Kidney epithelial cell (primary cell): ENCODE data around the gene RFX3. TPM values are rescaled to one million over a fixed set of nuclear protein-coding genes. Genes with fewer than 3 reads are reported as not detected.

Experiments
- DNase-seq: peaks from one replicate; pipeline ENCODE4 v3.0.0-alpha.2; 2010; ENCODE audit warnings: low read depth
- H3K27me3 ChIP-seq: 2 replicates; pipeline ENCODE4 v1.6.0; 2011; ENCODE audit warnings: low read length; ENCODE audit not compliant: control insufficient read depth, insufficient read depth
- H3K36me3 ChIP-seq: 2 replicates; pipeline ENCODE4 v1.5.1; 2011; ENCODE audit warnings: low read length; ENCODE audit not compliant: control insufficient read depth, insufficient read depth
- H3K4me3 ChIP-seq: 2 replicates; pipeline ENCODE4 v1.5.1; 2011; ENCODE audit warnings: low read depth, mild to moderate bottlenecking, control low read depth, low read length
- total RNA-seq: library from RNA; depleted of rRNA; stranded (reverse); fragments of >200 nt; gene quantifications from 2 replicates; pipeline ENCODE4 v1.2.3, GENCODE V29; 2015
- TF ChIP-seq, protein P1 (sequence below): IDR thresholded peaks from 2 replicates; pipeline ENCODE4 v1.5.1; 2011; ENCODE audit warnings: mild to moderate bottlenecking, moderate library complexity, low read length, control low read depth, inconsistent platforms; ENCODE audit not compliant: insufficient read depth, poor library complexity, severe bottlenecking

The RFX3 gene
- total RNA-seq, 1 donor from 2014 or later = 5.6 TPM

DNA sequence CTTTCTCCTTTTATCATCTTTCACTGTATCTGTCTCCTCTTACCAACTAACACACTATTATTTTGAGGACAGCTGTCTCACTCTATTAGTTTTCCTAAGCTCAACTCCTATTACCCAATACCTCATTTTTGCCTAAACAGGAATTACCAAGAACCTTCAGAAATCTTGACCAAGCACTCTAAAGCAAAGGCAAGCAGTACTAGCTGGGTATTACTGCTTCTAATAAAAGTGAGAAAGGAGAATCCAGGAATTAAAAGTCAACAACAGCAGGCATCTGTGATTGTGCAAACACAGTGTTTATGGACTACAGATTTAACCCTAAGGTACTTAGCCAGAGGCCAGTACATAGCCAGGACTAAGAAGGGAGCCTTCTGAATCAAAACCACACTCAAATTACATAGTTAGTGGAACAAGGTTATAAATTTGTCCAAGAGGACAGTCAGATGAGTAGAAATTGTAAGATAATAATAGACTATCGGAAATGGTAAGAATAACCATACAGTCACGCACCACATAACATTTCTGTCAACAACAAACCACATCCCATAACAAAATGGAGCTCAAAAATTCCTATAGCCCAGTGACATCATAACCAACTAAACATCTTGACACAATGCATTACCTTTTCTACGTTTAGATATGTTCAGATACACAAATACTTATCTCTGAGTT is 8.3 kb downstream of the RFX3 start:
- H3K27me3 ChIP-seq = no peaks in the 10 kb centered on the region
- DNase-seq = no peak
- no peaks in the 10 kb centered on the region for H3K36me3 ChIP-seq
- no peak overlapping the region for H3K4me3 ChIP-seq
- TF ChIP-seq, protein P1, sequence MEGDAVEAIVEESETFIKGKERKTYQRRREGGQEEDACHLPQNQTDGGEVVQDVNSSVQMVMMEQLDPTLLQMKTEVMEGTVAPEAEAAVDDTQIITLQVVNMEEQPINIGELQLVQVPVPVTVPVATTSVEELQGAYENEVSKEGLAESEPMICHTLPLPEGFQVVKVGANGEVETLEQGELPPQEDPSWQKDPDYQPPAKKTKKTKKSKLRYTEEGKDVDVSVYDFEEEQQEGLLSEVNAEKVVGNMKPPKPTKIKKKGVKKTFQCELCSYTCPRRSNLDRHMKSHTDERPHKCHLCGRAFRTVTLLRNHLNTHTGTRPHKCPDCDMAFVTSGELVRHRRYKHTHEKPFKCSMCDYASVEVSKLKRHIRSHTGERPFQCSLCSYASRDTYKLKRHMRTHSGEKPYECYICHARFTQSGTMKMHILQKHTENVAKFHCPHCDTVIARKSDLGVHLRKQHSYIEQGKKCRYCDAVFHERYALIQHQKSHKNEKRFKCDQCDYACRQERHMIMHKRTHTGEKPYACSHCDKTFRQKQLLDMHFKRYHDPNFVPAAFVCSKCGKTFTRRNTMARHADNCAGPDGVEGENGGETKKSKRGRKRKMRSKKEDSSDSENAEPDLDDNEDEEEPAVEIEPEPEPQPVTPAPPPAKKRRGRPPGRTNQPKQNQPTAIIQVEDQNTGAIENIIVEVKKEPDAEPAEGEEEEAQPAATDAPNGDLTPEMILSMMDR = no peak

DNA sequence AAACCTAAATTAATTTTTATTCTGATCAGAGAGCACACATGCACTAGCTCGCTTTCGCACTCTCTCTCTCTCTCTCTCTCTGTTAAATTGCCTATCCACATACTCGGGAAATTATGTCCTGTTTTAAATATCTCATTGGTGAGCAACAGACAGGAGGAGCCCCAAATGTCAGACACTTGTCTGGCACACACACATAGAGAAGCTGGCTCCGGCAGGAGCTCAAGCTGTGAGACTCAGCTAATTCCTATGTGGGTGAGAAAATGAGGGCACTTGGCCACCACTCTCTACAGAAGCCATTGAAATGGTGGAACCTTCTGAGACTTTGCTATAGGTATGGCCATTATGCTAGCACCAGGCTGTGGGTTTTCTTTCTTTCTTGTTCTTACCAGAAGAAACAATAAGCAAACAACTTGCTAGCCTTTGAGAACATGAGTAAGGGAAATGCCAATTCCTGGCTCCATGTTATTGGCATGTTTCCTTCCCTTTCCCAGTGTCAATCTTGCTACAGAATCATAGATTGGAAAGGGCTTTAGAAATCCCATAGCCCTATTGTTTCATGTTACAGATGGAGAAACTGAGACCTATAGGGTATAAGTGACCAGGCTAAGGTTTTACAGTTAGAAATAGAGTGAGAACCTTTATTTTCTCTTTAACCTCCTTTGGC is 9.0 kb downstream of the RFX3 start:
- Histone ChIP-seq H3K36me3 (no peaks in the 10 kb centered on the region), H3K4me3 (no peak overlapping the region), H3K27me3 (no peaks in the 10 kb centered on the region)
- TF ChIP-seq, protein P1 = no peak
- no peak for DNase-seq

DNA sequence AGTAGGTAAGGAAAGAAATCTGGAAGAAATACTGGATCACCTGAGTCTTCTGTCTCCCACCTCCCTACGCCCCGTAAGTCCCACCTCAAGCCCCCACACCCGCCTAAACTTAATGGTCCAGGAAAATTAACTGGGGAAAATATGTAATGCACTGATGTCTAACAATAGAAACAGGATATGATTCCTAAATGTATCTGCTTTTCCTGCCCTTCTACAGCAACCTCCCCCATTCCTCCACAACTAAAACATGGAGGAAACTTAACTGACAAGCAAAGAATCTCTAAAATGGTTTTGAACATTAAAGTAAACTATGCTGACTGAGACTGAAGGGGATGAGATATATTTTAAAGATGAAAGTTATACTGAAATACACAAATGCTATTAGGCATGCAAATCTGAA is 10.4 kb downstream of the RFX3 start:
- no peaks in the 10 kb centered on the region for H3K36me3 ChIP-seq
- no peak for DNase-seq
- TF ChIP-seq, protein P1 = no peak
- H3K27me3 ChIP-seq = no peaks in the 10 kb centered on the region
- H3K4me3 ChIP-seq = no peak overlapping the region

DNA sequence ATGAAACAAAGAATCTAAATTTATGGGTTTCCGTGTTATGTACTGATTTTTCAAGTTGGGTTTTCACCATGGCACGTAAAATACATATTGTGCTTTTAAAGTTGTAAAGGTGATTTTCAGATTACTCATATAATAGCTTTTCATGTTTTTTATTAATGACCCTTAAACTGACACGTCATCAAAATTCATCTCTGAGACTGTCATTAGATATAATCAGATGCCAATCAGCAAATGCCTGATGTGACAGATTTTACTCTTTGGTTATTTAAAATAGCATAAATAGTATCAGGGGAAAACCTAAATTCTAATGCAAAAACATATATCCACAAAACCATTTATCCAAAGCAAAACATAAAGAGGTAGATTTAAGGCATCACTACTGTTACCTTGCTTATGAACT is 11.0 kb downstream of the RFX3 start:
- H3K4me3 ChIP-seq = no peak overlapping the region
- TF ChIP-seq, protein P1 = no peak
- no peaks in the 10 kb centered on the region for H3K36me3 ChIP-seq
- no peak for DNase-seq
- H3K27me3 ChIP-seq = no peaks in the 10 kb centered on the region

DNA sequence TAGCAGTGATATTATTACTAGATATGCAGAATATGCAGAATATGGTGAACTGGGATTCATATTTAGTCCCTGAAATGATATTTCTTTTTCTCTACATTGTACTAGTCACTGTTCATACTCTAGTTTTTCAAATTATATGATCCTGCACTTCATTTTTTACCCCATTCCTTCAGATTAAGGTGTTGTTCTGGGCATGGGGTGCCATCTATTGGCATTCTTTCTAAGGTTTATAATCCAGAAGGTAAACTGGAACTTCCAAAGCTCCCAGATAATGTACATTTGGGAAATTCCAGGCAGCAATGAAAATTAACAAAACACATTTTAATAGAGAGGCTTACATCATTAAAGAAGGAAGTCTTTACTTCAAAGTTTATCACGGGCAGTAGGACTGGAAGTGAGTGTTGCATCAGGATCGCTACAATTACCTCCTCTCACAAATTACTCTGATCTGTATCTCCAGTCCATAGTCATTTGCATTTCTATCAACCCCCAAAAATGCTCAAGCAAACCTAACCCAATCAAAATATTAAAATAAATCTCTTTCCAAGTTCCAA is 12.5 kb downstream of the RFX3 start:
- Histone ChIP-seq H3K36me3 (no peaks in the 10 kb centered on the region), H3K27me3 (no peaks in the 10 kb centered on the region), H3K4me3 (no peak overlapping the region)
- TF ChIP-seq, protein P1 = no peak
- DNase-seq = no peak
